HG03460 (cell line): Measurements from ENCODE around the gene ABCA3.
A peak's percentile ranks its signal among the peaks of the same experiment; 100 is the strongest.

ENCODE experiments used
- ATAC-seq: cut with Tn5 transposase; IDR thresholded peaks from one replicate; pipeline ENCODE4 v1.9.1; 2021; ENCODE audit not compliant: unreplicated experiment

Gene ABCA3

GRCh38 chr16:2357331-2357730 lies 16.8 kb upstream of the ABCA3 start:
- no peak for ATAC-seq

- ATAC-seq: no peak
Observed at GRCh38 chr16:2350500-2350899, 10.0 kb upstream of the ABCA3 start.

GRCh38 chr16:2343211-2343610 lies 2.7 kb upstream of the ABCA3 start:
- ATAC-seq: no peak

- no peak for ATAC-seq
Observed at GRCh38 chr16:2341456-2342447, 1.2 kb upstream of the ABCA3 start.

GRCh38 chr16:2339521-2340484 lies 725 bp downstream of the ABCA3 start:
- ATAC-seq: peak; percentile 29

- ATAC-seq: no peak
Observed at GRCh38 chr16:2337431-2338296, 2.9 kb downstream of the ABCA3 start.

GRCh38 chr16:2335286-2335895 lies 5.1 kb downstream of the ABCA3 start:
- no peak for ATAC-seq

- ATAC-seq: no peak
Observed at GRCh38 chr16:2333772-2334379, 6.7 kb downstream of the ABCA3 start.

- ATAC-seq: no peak
Observed at GRCh38 chr16:2333231-2333630, 7.3 kb downstream of the ABCA3 start.

GRCh38 chr16:2331931-2332267 lies 8.6 kb downstream of the ABCA3 start:
- no peak for ATAC-seq

- ATAC-seq: no peak
Observed at GRCh38 chr16:2331199-2331930, 9.2 kb downstream of the ABCA3 start.

GRCh38 chr16:2329532-2329931 lies 11.0 kb downstream of the ABCA3 start:
- ATAC-seq: no peak

- ATAC-seq: no peak
Observed at GRCh38 chr16:2328428-2328827, 12.1 kb downstream of the ABCA3 start.

- no peak for ATAC-seq
Observed at GRCh38 chr16:2326191-2326590, 14.3 kb downstream of the ABCA3 start.

- no peak for ATAC-seq
Observed at GRCh38 chr16:2325791-2326190, 14.7 kb downstream of the ABCA3 start.

GRCh38 chr16:2325181-2325580 lies 15.3 kb downstream of the ABCA3 start:
- ATAC-seq: no peak

- ATAC-seq: no peak
Observed at GRCh38 chr16:2324296-2324859, 16.1 kb downstream of the ABCA3 start.

GRCh38 chr16:2323701-2324100 lies 16.8 kb downstream of the ABCA3 start:
- no peak for ATAC-seq

GRCh38 chr16:2319606-2320005 lies 20.9 kb downstream of the ABCA3 start:
- ATAC-seq: no peak
